Measurements from ENCODE around the gene S100PBP. TPM values are rescaled to one million over a fixed set of nuclear protein-coding genes. Genes with fewer than 3 reads are reported as not detected.
A peak's percentile ranks its signal among the peaks of the same experiment; 100 is the strongest.

The S100PBP gene
- total RNA-seq, 1 donor from 2014 or later = 43.3 TPM

- no peaks in the 10 kb centered on the region for H3K9me3 Mint-ChIP-seq (ENCODE audit: unreplicated experiment)
- H3K4me1 Mint-ChIP-seq (ENCODE audit: unreplicated experiment) = peaks cover 9% of the 10 kb centered on the region
- H3K27ac Mint-ChIP-seq (ENCODE audit: unreplicated experiment) = peak overlapping the region; percentile 48
- H3K27me3 Mint-ChIP-seq (ENCODE audit: unreplicated experiment) = peaks cover 4% of the 10 kb centered on the region
- H3K36me3 Mint-ChIP-seq (ENCODE audit: low read depth, unreplicated experiment) = peaks cover 27% of the 10 kb centered on the region
- no peak for TF ChIP-seq CTCF (IDR thresholded peaks at IDR 0.05; ENCODE audit: unreplicated experiment)
- DNase-seq (ENCODE audit: low spot score) = no peak
- H3K4me3 Mint-ChIP-seq (ENCODE audit: unreplicated experiment) = peak overlapping the region; percentile 59
Observed at GRCh38 chr1:32780005-32780404, 37.4 kb upstream of the S100PBP start.

- H3K36me3 Mint-ChIP-seq (ENCODE audit: low read depth, unreplicated experiment) = peaks cover 26% of the 10 kb centered on the region
- peaks cover 4% of the 10 kb centered on the region for H3K27me3 Mint-ChIP-seq (ENCODE audit: unreplicated experiment)
- peaks cover 2% of the 10 kb centered on the region for H3K4me1 Mint-ChIP-seq (ENCODE audit: unreplicated experiment)
- TF ChIP-seq CTCF (IDR thresholded peaks at IDR 0.05; ENCODE audit: unreplicated experiment) = no peak
- peak overlapping the region; percentile 53 for H3K27ac Mint-ChIP-seq (ENCODE audit: unreplicated experiment)
- H3K4me3 Mint-ChIP-seq (ENCODE audit: unreplicated experiment) = peak overlapping the region; percentile 77
- no peaks in the 10 kb centered on the region for H3K9me3 Mint-ChIP-seq (ENCODE audit: unreplicated experiment)
- no peak for DNase-seq (ENCODE audit: low spot score)
Observed at GRCh38 chr1:32780628-32781234, 36.7 kb upstream of the S100PBP start.

- H3K27ac Mint-ChIP-seq (ENCODE audit: unreplicated experiment) = no peak overlapping the region
- peaks cover 2% of the 10 kb centered on the region for H3K27me3 Mint-ChIP-seq (ENCODE audit: unreplicated experiment)
- H3K4me1 Mint-ChIP-seq (ENCODE audit: unreplicated experiment) = peaks cover 11% of the 10 kb centered on the region
- H3K4me3 Mint-ChIP-seq (ENCODE audit: unreplicated experiment) = no peak overlapping the region
- DNase-seq (ENCODE audit: low spot score) = no peak
- peaks cover 23% of the 10 kb centered on the region for H3K36me3 Mint-ChIP-seq (ENCODE audit: low read depth, unreplicated experiment)
- no peaks in the 10 kb centered on the region for H3K9me3 Mint-ChIP-seq (ENCODE audit: unreplicated experiment)
- no peak for TF ChIP-seq CTCF (IDR thresholded peaks at IDR 0.05; ENCODE audit: unreplicated experiment)
Observed at GRCh38 chr1:32782086-32782485, 35.4 kb upstream of the S100PBP start.

- H3K4me3 Mint-ChIP-seq (ENCODE audit: unreplicated experiment) = no peak overlapping the region
- no peaks in the 10 kb centered on the region for H3K9me3 Mint-ChIP-seq (ENCODE audit: unreplicated experiment)
- no peak for DNase-seq (ENCODE audit: low spot score)
- no peak overlapping the region for H3K27ac Mint-ChIP-seq (ENCODE audit: unreplicated experiment)
- H3K4me1 Mint-ChIP-seq (ENCODE audit: unreplicated experiment) = peaks cover 11% of the 10 kb centered on the region
- H3K27me3 Mint-ChIP-seq (ENCODE audit: unreplicated experiment) = peaks cover 2% of the 10 kb centered on the region
- H3K36me3 Mint-ChIP-seq (ENCODE audit: low read depth, unreplicated experiment) = peaks cover 23% of the 10 kb centered on the region
- TF ChIP-seq CTCF (IDR thresholded peaks at IDR 0.05; ENCODE audit: unreplicated experiment) = no peak
Observed at GRCh38 chr1:32783851-32784250, 33.6 kb upstream of the S100PBP start.

- H3K4me1 Mint-ChIP-seq (ENCODE audit: unreplicated experiment) = peaks cover 11% of the 10 kb centered on the region
- no peak for DNase-seq (ENCODE audit: low spot score)
- TF ChIP-seq CTCF (IDR thresholded peaks at IDR 0.05; ENCODE audit: unreplicated experiment) = no peak
- no peaks in the 10 kb centered on the region for H3K9me3 Mint-ChIP-seq (ENCODE audit: unreplicated experiment)
- H3K36me3 Mint-ChIP-seq (ENCODE audit: low read depth, unreplicated experiment) = peaks cover 22% of the 10 kb centered on the region
- H3K27me3 Mint-ChIP-seq (ENCODE audit: unreplicated experiment) = peaks cover 2% of the 10 kb centered on the region
- H3K4me3 Mint-ChIP-seq (ENCODE audit: unreplicated experiment) = no peak overlapping the region
- no peak overlapping the region for H3K27ac Mint-ChIP-seq (ENCODE audit: unreplicated experiment)
Observed at GRCh38 chr1:32784817-32785216, 32.6 kb upstream of the S100PBP start.

Data from endothelial cell (in vitro differentiated cells).